Calu3 (cell line): Measurements from ENCODE around the gene HIVEP2. TPM values are rescaled to one million over a fixed set of nuclear protein-coding genes. Genes with fewer than 3 reads are reported as not detected.

Experiments used
- BruUV-seq: library from RNA; stranded (reverse); fragments of 400-500 nt; replicated peaks from 2 replicates; lab custom pipeline; 2021; lab: Mats Ljungman, UMichigan
- CTCF ChIA-PET: fragments of 300-600 bp; sonication (Branson Sonifier 250); formaldehyde crosslinking; loops from one replicate; lab custom pipeline; 2022; ENCODE audit warnings: antibody characterized with exemption; lab: Charles Lee
- DNase-seq: peaks from one replicate; pipeline ENCODE4 v3.0.0; 2022
- H3K27ac Mint-ChIP-seq: one replicate; pipeline ENCODE4 v1.8.0; 2022; ENCODE audit warnings: mixed read lengths; ENCODE audit not compliant: unreplicated experiment
- H3K27me3 Mint-ChIP-seq: one replicate; pipeline ENCODE4 v1.8.0; 2022; ENCODE audit warnings: mixed read lengths; ENCODE audit not compliant: unreplicated experiment
- H3K36me3 Mint-ChIP-seq: one replicate; pipeline ENCODE4 v1.8.0; 2022; ENCODE audit warnings: mild to moderate bottlenecking, moderate library complexity, mixed read lengths; ENCODE audit not compliant: insufficient read depth, unreplicated experiment
- H3K4me1 Mint-ChIP-seq: one replicate; pipeline ENCODE4 v1.8.0; 2022; ENCODE audit warnings: mild to moderate bottlenecking, low read depth, mixed read lengths; ENCODE audit not compliant: unreplicated experiment
- H3K4me3 Mint-ChIP-seq: one replicate; pipeline ENCODE4 v1.8.0; 2022; ENCODE audit warnings: mild to moderate bottlenecking, low read depth, moderate library complexity, mixed read lengths; ENCODE audit not compliant: unreplicated experiment
- H3K9me3 Mint-ChIP-seq: one replicate; pipeline ENCODE4 v1.8.0; 2022; ENCODE audit warnings: low read depth, mixed read lengths; ENCODE audit not compliant: unreplicated experiment
- CTCF ChIP-seq: fragments of 200-600 bp; IDR thresholded peaks from one replicate; pipeline ENCODE4 v1.8.0; 2022; ENCODE audit warnings: antibody characterized with exemption; ENCODE audit not compliant: unreplicated experiment
- intact Hi-C: fragments of 100-400 bp; cut with micrococcal nuclease; formaldehyde crosslinking; loops from one replicate; pipeline ENCODE4 v1.10.0; 2022; ENCODE audit not compliant: unreplicated experiment
- total RNA-seq: library from RNA; stranded (reverse); gene quantifications from 2 replicates; pipeline ENCODE4 v1.2.3, GENCODE V29; 2022

Gene HIVEP2
- total RNA-seq, 1 experiment from 2014 or later: 18.4 TPM

- Mint-ChIP-seq H3K4me3 (peak overlapping the region; percentile 57), H3K9me3 (no peaks in the 10 kb centered on the region), H3K4me1 (peaks cover 81% of the 10 kb centered on the region), H3K27me3 (no peaks in the 10 kb centered on the region), H3K27ac (peak overlapping the region; percentile 97), H3K36me3 (peaks cover 18% of the 10 kb centered on the region)
- intact Hi-C loops: loop anchor here (1.0 to 5.0 kb wide), 2 partner anchors 35 to 75 kb away; no protein-coding TSS in a partner anchor
- BruUV-seq: no TSS peak
- no peak for DNase-seq
- CTCF ChIA-PET: interaction anchor here (1.1 to 2.4 kb wide), 4 partner anchors 12 to 53 kb away, joined by 3 to 15 read pairs (median 6); no protein-coding TSS in a partner anchor
- no peak for TF ChIP-seq CTCF
These were observed 72.6 kb downstream of the HIVEP2 start for GRCh38 chr6:142872376-142872775.

GRCh38 chr6:142871910-142872331, 73.1 kb downstream of the HIVEP2 start:
- Mint-ChIP-seq H3K4me3 (peak overlapping the region; percentile 57), H3K27me3 (no peaks in the 10 kb centered on the region), H3K4me1 (peaks cover 86% of the 10 kb centered on the region), H3K36me3 (peaks cover 18% of the 10 kb centered on the region), H3K9me3 (no peaks in the 10 kb centered on the region), H3K27ac (peak overlapping the region; percentile 97)
- CTCF ChIA-PET: interaction anchor here (1.1 to 2.4 kb wide), 4 partner anchors 13 to 52 kb away, joined by 3 to 15 read pairs (median 6); no protein-coding TSS in a partner anchor
- TF ChIP-seq CTCF: no peak
- BruUV-seq: no TSS peak
- intact Hi-C loops: loop anchor here (1.0 to 5.0 kb wide), 2 partner anchors 35 to 75 kb away; no protein-coding TSS in a partner anchor
- peak; percentile 66 for DNase-seq

GRCh38 chr6:142870787-142871415, 74.1 kb downstream of the HIVEP2 start:
- no peak for DNase-seq
- peaks cover 89% of the 10 kb centered on the region for H3K4me1 Mint-ChIP-seq
- H3K9me3 Mint-ChIP-seq: no peaks in the 10 kb centered on the region
- CTCF ChIA-PET: no interaction called here
- TF ChIP-seq CTCF: no peak
- peak overlapping the region; percentile 97 for H3K27ac Mint-ChIP-seq
- intact Hi-C loops: loop anchor here (5.0 kb wide), 1 partner anchor 34 kb away; no protein-coding TSS in a partner anchor
- H3K4me3 Mint-ChIP-seq: no peak overlapping the region
- H3K27me3 Mint-ChIP-seq: no peaks in the 10 kb centered on the region
- no TSS peak for BruUV-seq
- peaks cover 18% of the 10 kb centered on the region for H3K36me3 Mint-ChIP-seq

GRCh38 chr6:142868917-142869316, 76.1 kb downstream of the HIVEP2 start:
- no TSS peak for BruUV-seq
- TF ChIP-seq CTCF: no peak
- Mint-ChIP-seq H3K4me3 (no peak overlapping the region), H3K36me3 (peaks cover 18% of the 10 kb centered on the region), H3K4me1 (peaks cover 74% of the 10 kb centered on the region), H3K27ac (no peak overlapping the region), H3K9me3 (no peaks in the 10 kb centered on the region), H3K27me3 (no peaks in the 10 kb centered on the region)
- DNase-seq: no peak
- CTCF ChIA-PET: interaction anchor here (2.9 kb wide), 1 partner anchor 16 kb away, joined by 8 read pairs; no protein-coding TSS in a partner anchor
- intact Hi-C loops: loop anchor here (2.0 to 5.0 kb wide), 3 partner anchors 18 to 172 kb away; no protein-coding TSS in a partner anchor
